Left hindlimb (tissue), 1 donor: ENCODE data around the gene NT5C1A.

Source experiments
- DNase-seq: peaks from one replicate; pipeline ENCODE4 v3.0.0-alpha.2; 2018

Gene NT5C1A

DNA sequence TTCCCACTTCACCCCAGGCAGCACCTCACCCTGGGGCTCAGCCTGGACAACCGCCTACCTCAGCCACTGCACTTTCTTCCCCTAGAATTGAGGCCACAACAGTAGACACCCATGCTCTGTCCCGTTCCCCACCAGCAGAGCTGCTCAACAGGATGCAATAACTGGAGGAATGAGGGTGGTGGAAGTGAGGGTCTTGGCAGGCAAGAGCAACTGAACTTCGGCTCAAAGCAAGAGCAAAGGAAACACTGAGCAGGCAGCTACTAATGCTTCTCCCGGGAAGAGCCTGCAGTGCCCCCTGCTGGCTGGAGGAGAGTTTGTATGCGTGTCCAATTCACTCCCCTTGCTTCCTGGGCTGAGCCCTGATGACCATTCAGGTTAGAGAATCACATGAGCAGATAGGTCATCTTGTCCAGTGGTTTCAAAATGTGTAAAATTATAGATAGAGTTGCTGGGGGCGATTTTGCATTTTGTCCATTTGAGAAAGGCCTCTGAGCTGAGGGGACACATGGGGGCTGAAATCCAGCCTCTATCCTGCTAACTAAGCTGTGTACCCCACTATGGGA, 13.9 kb downstream of the NT5C1A start:
- no peak for DNase-seq

GRCh38 chr1:39657402-39657801, 14.5 kb downstream of the NT5C1A start:
- DNase-seq = no peak

GRCh38 chr1:39656391-39656790, 15.5 kb downstream of the NT5C1A start:
- DNase-seq = no peak

DNA sequence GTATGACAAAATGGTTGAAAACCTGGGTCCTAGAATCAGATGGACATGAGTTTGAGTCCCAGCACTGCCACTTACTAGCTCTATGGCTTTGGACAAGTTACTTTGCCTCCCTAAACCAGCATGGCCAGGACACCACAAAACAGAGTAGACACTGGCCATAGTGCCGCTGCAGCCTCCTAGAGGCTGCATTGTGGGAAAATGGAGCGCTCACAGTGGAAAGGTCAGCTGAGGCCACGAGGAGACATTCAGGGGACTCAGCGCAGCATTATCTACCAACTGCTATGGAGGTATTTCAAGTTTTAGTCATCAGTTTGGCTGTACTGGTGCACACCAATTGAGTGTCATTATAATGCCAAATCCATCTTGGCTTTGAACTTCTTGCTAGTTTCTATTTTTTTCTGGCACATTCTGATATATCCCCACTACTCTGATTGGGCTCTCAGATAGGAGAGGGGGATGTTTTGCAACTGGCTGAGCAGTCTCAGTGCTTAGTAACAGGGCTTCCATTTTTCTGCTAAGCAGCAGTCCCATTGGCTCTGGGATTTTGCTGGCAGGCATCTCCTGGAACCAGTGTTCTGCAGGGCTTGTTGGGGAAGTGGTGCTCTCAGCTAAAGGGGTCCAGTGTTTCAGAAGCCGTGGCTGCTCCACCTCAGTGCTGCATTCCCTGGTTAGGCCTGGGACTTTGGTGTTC, 16.2 kb downstream of the NT5C1A start:
- no peak for DNase-seq

- no peak for DNase-seq
Measured at GRCh38 chr1:39654291-39654690, 17.6 kb downstream of the NT5C1A start.

DNA sequence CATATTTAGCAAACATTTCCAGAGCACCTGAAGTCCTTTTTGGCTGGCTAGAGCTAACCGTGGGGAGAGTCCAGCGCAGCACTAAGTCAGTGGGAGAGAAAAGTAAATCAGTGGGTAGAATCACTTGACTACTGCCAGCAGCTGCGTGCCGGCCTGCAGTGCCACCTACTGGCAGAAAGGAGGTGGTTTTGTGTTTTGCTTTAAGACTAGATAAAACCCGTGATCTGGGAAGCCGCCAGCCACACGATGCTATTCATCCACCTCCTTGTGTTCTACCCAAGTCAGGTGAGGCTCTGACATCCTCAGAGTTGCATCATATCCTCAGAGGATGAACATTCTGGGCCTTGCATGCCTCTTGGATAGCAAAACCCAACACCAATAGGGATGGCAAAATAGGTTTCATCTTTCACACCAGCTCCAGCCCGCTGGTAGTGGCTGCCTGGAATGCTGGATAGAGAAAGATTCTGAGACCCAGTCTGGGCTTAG, 18.3 kb downstream of the NT5C1A start:
- peak; percentile 81 for DNase-seq

- DNase-seq = no peak
Measured at GRCh38 chr1:39652554-39652953, 19.4 kb downstream of the NT5C1A start.

DNA sequence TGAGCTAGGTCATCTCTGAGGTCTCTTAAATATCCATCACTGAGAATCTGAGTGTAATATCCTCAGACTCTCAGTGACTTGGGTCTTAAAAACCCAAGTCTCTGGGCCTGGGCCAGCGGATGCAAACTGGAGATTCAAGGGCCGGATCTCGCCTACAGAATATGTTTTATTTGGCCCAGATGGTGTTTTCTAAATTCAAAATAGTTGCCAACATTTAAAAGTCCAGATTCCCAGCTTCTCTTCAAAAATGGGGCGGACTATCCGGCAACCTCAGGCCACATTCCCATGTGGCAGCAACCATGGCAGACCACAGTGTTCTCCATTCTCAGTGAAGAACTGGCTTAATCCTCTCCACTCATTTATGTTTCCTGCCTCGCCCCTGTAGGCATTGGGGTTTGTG, 19.8 kb downstream of the NT5C1A start:
- no peak for DNase-seq

DNA sequence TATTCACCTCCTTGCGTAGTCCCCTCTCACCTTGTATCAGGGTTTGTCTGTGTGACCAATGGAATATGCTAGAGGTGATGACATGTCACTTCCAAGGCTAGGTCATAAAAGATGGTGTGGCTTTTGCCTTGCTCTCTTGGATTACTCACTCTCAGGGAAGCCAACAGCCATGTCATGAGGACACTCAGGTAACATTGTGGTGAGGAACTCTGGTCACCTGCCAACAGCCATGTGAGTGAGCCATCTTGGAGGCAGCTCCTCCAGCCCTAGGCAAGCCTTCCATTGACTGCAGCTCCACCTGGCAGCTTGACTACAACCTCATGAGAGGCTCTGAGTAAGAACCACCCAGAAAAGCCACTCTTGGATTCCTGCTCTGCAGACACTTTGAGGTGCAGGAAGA, 21.5 kb downstream of the NT5C1A start:
- DNase-seq = no peak

GRCh38 chr1:39649636-39650185, 22.2 kb downstream of the NT5C1A start:
- no peak for DNase-seq

GRCh38 chr1:39648496-39648895, 23.4 kb downstream of the NT5C1A start:
- no peak for DNase-seq

DNA sequence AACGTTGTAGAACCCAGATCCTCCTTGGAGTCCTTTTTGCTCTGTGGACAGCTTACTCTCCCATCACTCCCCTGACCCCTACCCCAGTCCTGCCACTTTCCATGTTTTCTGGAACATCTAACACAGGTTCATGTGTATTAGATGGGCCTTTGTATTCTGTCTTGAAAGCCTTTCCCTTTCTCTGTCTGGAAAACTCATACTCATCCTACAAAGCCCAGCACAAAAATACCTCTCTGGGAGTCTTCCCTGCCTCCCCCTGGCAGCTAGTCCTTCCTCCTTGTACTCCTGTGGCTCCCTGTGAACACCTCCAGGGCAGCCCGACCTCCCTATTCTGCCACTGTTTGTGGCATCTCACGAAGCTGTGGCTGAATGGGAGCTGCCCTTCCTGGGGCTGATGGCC, 24.7 kb downstream of the NT5C1A start:
- no peak for DNase-seq

DNA sequence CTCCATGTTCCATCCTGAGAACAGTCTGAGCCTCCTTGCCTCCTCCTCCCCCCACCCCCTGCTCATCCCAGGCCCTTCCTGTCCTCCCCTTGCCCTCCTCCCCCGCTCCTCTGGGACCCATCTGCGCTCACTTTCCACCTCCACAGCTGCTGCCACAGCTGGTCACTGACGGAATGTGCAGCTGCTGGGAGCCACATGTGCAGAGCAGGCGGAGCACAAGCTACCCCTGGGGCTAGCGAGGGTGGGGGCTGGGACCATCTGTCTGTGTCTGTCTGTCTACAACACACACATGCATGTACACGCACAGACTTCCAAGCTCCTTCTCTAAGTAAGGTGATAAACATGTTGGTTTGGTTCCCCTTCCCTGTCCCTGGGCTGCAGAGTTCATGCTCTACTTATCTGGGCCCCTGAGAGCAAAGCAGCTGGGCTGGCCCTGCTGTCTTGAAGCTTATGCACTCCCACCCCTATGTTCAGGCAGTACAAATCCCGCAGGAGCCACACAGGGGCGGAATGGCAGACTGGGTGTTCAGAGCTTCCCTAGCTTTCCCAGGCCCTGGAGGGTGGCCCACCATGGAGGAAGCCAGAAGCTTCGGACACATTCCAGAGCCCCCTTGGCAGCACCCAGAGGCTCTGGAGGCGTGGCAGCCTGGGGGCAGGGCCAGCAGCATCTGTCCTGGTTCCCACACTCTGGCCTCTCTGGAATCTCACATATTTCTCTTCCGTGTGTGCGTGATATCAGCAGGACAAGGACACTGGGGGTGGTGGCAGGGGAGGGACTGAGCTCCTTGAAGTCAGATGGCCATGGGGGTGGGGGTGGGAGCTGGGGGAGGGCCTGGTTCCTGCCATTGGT, 25.4 kb downstream of the NT5C1A start:
- peak; percentile 93 for DNase-seq

DNA sequence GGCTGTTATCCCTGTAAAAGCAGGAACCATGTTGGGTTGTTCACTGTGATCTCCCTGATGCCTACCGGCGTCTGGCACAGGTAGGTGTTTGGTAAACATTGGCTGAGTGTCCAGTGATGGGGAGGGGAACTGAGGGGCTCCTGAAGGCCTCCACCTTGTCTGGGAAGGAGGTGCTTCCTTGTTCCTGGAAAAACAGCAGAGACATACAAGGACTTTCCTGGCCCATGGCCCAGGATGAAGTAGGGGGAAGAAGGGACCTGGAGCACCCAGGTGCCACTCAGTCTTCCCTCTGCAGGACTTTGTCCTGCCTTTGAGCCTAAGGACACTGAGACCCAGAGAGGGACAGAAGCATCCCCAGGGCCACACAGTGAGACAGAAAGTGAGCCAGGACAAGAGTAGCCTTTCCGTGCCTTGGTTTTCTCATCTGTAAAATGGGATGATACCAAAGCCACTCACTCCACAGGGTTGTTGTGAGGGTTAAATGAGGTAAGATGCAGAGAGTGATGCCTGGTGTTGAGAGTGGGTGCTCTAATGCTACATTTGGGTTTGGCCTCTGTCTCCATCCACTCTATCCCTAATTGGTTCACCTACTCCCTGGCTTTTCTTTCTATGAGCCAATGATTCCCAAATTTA, 26.4 kb downstream of the NT5C1A start:
- no peak for DNase-seq

GRCh38 chr1:39643705-39644104, 28.2 kb downstream of the NT5C1A start:
- no peak for DNase-seq

DNA sequence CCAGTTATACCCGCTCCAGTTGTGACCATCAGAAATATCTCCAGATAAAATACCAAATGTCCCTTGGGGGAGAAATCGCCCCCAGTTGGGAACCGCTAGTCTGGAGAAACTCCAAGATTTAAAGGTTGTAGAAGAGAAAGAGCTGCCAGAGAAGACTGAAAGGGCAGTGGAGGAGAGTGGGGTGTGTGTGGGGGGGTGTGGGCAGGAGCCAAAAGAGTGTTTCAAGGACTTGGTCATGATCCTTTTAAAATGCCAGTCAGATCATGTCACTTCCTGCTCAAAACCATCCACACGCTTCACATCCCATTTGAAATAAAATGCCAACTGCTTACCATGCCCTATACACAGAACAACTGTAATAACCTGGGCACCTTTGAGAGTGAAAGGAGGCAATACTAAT, 29.1 kb downstream of the NT5C1A start:
- DNase-seq = no peak

DNA sequence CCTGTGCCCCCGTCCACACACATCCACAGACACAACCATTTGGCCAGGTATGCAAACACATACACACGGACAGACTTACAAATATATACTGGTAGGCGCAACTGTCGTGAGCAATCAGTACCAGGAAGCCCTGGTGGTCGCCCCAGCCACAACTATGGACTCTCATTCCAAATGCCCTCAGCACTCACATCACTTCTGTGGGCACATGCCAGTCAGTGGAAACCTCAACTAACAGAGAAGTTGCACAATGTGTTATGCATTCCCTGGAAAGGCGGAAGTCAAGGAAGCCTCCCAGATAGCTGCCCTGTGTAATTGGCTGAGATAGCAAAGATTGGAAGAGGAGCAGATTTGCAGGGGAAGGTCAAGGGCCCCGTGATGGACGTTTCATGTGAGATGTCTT, 31.0 kb downstream of the NT5C1A start:
- no peak for DNase-seq

DNA sequence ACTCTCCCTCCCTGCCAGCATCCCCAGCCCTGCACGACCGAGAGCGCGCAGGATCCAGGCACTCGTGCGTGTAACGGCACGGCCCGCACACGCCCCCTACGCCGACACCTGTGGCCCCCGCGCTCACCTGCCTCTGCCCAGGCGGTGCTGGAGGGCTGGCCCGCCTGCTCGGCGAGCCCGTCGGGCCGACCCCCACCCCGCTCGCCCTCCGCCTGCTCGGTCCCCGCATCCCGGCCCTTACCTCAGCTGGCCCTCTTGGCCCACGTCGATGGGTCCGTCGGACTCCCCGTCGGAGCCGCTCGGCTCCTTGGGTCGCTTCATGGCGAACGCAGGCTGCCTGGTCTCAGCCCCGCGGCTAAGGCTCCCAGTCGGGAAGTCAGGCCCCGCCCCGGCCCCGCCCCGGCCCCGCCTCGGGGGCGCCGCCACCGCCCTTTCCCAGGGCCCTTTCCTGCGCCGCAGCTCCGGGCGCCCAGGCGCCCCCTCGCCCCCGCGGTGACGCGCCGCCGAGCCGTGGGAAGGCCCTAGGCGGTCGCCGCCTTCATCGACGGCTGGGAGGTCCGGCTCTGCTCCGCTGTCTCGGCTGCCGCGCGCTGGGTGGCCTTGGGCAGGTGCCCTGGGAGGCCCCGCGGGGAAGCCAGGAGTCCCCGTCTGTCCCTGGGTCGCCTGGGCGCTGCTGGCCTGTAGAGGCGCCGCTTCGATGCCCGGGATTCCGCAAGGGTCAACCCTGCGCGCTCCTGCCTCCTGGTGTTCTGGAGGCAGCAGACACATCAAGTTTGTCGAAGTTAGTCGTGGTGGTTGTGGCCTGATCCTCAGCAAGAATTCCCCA, 32.4 kb downstream of the NT5C1A start, which contains the start of gene HEYL:
HEYL (minus strand) TSS at position 339 of the 826 bp plus-strand sequence; CDS start at position 321, 18 bp downstream.
- DNase-seq = peak; percentile 76

GRCh38 chr1:39638965-39639304, 33.0 kb downstream of the NT5C1A start:
- DNase-seq = no peak

- no peak for DNase-seq
Measured at GRCh38 chr1:39637361-39637760, 34.5 kb downstream of the NT5C1A start.

- no peak for DNase-seq
Measured at GRCh38 chr1:39635871-39636210, 36.1 kb downstream of the NT5C1A start.

DNA sequence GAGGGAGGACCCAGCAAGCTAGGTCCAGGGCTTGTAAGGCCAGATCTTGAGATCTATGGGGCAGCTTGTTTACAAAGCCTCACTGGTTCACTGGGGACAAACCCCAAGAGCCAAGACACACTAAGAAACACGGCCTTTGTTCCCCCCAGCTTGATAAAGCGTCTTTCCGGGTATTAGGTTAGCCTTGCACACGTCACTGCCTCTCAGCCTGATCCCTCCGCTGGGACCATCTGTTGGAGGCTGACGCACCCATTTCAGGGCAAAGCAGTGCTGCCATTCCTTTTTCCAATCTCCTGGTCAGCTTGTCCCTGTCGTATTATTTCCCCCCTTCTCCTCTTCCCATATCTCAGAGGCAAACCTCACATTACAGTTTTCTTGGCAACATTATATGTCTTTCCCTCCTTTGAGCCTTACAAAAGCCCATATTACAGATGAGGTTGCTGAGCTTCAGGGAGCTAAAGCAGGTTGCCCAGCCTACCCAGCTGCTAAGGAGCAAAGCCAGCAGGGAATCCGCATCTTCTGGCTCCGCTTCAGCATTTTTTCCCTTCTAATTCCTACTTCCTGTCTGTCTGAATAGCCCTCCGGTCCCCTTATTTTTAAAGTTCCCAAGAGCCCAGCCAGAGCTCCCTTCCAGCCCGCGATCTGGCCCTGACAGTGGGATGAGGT, 36.6 kb downstream of the NT5C1A start:
- no peak for DNase-seq
